HG03175 (cell line): ENCODE data around the gene RMRP.
"Not testable (repeated sequence)": the region's sequence is repeated elsewhere in the genome, so short reads cannot be mapped to it uniquely, and the experiment has no call there.

Experiments used
- ATAC-seq: cut with Tn5 transposase; IDR thresholded peaks from one replicate; pipeline ENCODE4 v1.9.1; 2021; ENCODE audit warnings: mild to moderate bottlenecking, moderate library complexity; ENCODE audit not compliant: unreplicated experiment

Gene RMRP

GRCh38 chr9:35646153-35646532, 11.7 kb downstream of the RMRP start:
- no peak for ATAC-seq

DNA sequence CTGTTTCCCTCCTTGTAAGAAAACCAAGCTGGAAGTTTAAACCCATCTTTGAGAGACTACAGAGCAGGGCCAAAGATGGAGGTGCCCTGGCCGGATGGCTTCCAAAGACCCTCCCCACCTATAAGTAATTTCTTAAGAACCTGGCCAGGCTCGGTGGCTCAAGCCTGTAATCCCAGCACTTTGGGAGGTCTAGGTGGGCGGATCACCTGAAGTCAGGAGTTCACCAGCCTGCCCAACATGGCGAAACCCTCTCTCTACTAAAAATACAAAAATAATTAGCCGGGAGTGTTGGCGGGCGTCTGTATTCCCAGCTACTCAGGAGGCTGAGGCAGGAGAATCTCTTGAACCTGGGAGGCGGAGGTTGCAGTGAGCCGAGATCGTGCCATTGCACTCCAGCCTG, 12.1 kb downstream of the RMRP start:
- ATAC-seq: not testable (repeated sequence)

GRCh38 chr9:35643046-35643445, 14.8 kb downstream of the RMRP start:
- ATAC-seq: no peak

- ATAC-seq: not testable (repeated sequence)
Observed at GRCh38 chr9:35641478-35641877, 16.3 kb downstream of the RMRP start.

GRCh38 chr9:35640431-35640830, 17.4 kb downstream of the RMRP start:
- ATAC-seq: not testable (repeated sequence)

DNA sequence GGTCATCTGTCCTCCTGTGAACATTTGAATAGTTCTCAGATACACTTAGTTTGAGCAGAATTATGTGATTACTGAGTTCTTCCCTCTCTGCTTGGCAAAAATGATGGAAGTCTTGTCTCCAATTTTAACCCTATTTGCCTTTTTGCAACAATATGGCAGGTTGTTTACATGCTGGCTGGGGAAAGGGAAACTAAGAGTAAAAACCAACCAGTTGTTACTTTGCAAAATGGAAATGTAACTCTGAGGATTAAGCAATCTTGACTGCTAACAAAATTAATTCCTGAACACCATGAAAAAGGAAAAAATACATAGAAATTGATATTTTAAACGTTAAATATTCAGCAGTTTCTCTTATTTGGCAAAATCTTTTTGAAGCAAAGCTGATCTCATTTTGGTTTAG, 18.2 kb downstream of the RMRP start:
- no peak for ATAC-seq

DNA sequence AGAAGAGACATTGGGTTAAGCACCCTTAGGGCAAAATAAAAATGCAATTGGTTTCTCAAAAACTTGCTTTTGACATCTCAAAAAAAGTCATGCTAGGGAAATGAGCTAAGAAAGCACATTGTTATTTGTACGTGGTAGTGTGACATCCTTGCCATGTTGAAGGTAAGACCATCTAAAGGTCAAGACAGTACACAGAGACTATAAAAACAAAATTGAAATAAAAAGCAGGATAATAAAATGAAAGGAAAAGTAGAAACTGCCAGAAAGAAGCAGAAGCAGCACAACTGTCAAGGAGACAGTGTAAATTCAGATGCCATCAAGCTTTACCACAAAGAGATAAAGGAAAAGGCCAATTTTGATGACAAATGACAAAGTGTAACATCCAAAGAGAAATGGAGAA, 18.6 kb downstream of the RMRP start:
- ATAC-seq: not testable (repeated sequence)

DNA sequence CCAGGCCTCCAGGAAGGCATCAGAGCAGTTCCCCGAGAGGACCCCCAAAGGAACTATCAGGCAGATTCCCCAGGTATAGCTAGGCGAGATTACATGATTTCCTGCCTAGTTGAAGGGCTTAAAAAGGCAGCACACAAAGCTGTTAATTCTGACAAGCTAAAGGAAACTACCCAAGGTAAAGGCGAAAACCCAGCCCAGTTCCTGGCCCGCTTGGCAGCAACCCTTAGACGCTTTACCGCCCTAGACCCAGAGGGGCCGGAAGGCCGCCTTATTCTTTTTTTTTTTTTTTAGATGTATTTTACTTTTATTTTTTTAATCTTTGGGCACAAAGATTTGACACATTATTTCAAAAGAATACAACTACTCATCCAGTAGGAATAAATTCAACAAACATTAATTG, 19.1 kb downstream of the RMRP start:
- ATAC-seq: not testable (repeated sequence)

DNA sequence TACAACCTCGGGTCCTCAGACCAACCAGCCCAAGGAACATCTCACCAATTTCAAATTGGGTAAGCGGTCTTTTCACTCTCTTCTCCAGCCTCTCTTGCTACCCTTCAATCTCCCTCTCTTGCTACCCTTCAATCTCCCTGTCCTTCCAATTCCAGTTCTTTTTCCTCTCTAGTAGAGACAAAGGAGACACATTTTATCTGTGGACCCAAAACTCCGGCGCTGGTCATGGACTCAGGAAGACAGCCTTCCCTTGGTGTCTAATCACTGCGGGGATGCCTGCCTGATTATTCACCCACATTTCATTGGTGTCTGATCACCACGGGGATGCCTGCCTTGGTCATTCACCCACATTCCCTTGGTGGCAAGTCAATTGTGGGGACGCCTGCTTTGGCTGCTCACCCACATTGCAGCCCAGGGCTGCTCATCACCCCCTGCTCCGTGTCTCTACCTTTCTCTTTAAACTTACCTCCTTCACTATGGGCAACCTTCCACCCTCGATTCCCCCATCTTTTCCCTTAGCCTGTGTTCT, 20.3 kb downstream of the RMRP start:
- ATAC-seq: not testable (repeated sequence)

GRCh38 chr9:35636877-35637246, 21.0 kb downstream of the RMRP start:
- ATAC-seq: not testable (repeated sequence)

DNA sequence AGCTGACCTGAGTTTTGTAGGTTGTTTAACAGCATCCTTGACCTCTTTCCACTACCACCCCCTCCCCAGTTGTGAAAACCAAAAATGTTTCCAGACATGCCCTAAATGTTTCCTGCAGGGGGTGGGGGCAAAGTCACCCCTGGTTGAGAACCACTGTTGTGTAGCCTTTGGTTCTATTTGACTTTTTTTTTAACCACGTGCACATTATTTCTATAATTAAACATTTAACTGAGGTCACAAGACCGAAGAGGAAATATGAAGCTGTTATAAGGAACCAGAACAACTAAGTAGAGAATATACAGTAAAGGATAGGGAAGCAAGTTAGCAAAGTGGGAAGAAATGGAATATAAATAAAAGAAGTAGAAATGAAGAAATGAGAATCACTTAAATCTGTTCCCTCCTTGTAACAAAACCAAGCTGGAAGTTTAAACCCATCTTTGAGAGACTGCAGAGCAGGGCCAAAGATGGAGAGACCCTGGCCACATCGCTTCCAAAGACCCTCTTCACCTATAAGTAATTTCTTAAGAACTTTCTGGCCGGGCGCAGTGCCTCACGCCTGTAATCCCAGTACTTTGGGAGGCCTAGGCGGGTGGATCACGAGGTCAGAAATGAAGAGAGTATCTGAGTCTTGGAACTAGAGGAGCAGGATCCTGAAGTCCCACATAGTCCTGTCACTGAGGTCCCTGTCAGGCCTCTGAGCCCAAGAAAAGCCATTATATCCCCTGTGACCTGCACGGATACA, 21.5 kb downstream of the RMRP start:
- ATAC-seq: no peak

DNA sequence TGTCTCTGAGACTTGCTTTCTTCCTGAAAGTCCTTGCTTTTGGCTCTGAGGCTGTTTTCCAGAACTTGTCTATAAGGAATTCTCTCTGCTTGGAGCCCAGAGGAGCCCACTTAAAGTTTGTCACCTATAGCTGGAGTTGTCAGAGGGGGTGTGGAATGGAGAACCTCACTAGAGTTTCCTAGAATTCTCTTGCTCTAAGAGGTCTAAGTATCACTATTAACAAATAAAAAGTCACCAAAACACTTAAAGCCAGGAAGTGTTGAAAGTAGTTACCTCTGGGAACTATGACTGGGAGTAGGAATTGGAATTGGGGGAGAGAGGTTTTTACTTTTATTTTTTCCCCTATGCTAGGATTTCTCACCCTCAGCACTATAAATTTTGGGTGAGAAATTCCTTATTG, 22.1 kb downstream of the RMRP start:
- ATAC-seq: no peak

- ATAC-seq: no peak
Observed at GRCh38 chr9:35629597-35629996, 28.2 kb downstream of the RMRP start.

DNA sequence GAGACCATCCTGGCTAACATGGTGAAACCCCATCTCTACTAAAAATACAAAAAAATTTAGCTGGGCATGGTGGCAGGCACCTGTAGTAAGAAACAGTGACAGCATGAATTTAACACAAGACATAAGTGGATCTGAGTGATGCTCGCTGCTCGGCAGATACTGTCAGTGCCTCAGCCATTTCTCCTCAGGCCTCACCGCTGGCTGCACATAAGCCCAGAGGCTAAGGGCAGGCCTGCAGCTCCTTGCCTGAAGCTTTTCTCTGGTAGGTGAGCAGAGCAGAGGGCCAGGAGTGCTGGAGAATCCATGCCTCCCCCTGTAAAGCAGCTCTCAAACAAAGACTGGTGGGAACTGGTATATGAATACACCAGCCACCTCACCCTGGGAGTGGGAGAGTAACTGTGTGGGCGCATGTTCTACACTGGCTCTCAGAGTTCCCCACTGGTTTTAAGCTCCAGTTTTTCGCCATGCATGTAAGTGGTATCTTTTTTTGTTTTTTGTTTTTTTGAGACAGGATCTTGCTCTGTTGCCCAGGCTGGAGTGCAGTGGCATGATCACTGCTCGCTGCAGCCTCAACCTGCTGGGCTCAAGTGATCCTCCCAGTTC, 29.3 kb downstream of the RMRP start:
- no peak for ATAC-seq

DNA sequence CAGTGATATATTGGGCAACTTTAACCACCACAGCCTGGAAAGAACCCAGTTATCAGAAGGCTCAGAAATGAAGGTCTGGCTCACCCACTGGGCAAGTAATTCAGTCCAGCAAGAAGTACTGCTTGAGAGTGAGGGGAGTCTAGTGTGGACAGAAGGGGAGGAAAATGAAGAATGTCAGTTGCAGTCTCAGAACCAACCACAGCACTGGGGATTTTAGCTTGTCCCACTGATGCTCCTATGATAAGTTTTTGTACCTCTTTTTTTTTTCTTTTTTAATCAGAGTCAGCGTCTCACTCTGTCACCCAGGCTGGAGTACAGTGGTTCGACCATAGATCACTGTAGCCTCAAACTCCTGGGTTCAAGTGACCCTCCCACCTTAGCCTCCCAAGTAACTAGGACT, 30.2 kb downstream of the RMRP start:
- ATAC-seq: no peak

- peak; percentile 59 for ATAC-seq
Observed at GRCh38 chr9:35619800-35620158, 38.0 kb downstream of the RMRP start.

- peak; percentile 50 for ATAC-seq
Observed at GRCh38 chr9:35618854-35619799, 38.7 kb downstream of the RMRP start.

- ATAC-seq: no peak
Observed at GRCh38 chr9:35618325-35618727, 39.5 kb downstream of the RMRP start, which contains the start of gene CD72. Gene CD72 (minus strand): TSS chr9:35618413. CDS start chr9:35618303, 110 bp downstream.

GRCh38 chr9:35617548-35617947, 40.3 kb downstream of the RMRP start:
- ATAC-seq: no peak

DNA sequence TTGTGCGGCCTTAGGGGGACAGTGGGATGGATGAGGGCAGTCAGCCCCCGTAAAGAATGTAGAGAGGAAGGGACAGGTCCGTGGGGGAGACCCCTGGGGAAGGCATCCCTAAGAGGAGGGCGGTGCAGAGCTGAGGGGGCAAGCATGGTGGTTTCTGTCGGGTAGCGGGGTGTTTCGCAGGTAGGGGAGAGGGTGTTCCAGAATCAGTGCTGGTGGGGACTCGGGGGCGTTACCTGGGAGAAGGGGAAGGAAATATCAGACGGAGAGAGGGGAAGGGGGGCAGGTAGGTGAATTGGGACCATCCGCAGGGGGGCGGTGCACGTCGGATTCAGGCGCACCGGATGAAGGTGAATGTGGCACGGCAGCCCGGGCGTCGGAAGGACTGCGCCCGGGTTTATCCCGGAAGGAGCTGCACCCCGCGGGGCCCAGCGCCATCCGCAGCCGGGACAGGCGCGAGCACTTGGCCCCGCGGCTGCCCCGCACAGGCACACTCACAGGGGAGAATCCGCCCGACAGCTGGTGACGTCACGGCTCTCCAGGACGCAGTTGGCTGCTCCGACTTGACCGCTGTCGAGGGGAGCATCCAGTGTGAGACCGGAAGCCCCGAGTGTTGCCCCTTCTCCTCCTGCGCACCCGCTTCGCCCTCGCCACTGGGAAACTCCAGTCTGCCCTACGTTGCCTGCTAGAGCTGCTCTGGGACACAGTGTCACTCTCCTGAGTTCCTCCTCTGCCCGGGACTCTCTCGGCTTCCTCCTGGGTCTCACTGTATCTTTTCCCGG, 40.9 kb downstream of the RMRP start:
- ATAC-seq: no peak
